Measurements from ENCODE around the gene HMGXB4.

HMGXB4 gene

DNA sequence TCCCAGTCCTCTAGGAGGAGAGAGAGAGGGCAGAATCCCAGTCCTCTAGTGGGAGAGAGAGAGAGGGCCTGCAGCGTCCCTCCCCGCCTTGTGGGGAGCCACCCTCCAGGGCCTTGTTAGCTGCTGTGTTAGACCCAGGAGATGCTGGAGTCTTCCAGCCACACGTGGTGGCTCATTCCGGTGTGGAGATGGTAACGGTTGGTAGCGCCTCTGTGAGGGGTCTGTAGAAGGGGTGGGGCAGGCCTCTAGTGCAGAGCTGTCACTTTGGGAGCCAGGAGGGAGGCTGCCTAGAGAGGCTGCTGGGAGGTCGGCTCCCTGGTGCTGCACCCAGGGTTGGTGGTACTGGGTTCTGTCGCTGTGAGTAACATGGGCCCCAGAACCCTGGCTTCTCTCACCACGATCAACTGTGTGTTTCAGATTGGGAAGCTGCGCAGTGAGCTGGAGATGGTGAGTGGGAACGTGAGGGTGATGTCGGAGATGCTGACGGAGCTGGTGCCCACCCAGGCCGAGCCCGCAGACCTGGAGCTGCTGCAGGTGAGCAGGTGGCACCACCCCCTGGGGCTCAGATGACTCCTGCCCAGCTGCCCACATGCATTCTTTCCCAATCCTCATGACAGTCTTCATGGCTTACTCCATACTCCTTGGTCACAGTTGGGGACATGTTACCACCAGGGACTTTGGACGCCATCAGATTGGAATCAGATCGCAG is 69.7 kb downstream of the HMGXB4 start:
- no peak for DNase-seq (ENCODE audit: low spot score)

- no peak for DNase-seq (ENCODE audit: low spot score)
Observed at GRCh38 chr22:35327690-35328471, 70.6 kb downstream of the HMGXB4 start.

GRCh38 chr22:35328472-35328885 is 71.2 kb downstream of the HMGXB4 start:
- no peak for DNase-seq (ENCODE audit: low spot score)

DNA sequence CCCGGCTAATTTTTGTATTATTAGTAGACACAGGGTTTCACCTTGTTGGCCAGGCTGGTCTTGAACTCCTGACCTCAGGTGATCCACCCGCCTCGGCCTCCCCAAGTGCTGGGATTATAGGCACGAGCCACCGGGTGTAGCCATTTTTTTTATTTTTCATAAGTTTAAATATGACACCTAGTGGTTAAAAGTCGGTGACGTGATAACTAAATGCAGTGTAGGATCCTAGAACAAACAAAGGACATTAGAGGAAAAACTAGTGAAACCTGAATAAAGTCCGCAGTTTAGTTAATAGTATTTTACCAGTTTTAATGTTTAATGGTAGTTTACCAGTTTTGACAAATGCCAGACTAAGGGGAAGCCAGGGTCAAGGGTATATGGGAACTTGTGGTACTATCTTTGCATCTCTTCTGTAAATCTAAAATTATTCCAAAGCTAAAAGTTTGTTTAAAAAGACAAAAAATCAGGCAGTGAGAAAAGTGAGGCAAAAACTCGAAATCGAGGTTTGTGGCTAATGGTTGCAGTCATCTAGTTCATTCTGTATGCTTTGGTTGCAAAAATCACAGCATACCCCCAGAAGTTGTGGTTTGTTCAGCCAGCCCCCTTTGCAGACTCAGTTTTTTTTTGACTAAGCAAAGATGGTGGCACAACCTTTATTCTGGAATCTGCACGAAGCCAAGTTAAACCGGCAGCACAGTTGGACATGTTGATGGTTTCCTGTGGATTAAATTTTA is 72.0 kb downstream of the HMGXB4 start:
- no peak for DNase-seq (ENCODE audit: low spot score)

DNA sequence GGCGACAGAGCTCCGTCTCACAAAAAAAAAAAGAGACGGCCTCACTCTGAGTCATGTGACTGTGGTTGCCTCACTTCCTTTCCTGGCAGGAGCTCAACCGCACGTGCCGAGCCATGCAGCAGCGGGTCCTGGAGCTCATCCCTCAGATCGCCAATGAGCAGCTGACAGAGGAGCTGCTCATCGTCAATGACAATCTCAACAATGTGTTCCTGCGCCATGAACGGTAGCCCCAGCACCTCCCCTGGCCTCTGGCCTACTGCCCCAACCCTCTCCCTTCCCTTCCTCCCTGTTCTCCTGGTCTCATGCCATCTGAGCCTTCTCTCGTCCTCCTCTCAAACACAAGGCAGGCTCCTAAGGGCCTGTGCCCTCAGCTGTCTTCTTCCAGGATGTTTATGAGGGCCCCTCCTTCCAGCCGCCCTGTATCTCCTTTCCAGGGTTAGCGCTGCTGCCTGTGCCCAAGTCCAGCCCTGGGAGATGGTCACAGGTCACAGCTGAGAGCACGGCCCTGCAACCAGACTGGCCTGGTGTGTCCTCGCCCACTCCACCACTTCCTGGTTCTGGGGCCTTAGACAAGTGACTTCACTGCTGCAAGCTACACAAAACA is 73.1 kb downstream of the HMGXB4 start:
- no peak for DNase-seq (ENCODE audit: low spot score)

GRCh38 chr22:35332278-35332677 is 75.0 kb downstream of the HMGXB4 start:
- DNase-seq (ENCODE audit: low spot score), result no peak

- no peak for DNase-seq (ENCODE audit: low spot score)
Observed at GRCh38 chr22:35333220-35333619, 75.9 kb downstream of the HMGXB4 start.

- no peak for DNase-seq (ENCODE audit: low spot score)
Observed at GRCh38 chr22:35334004-35334403, 76.7 kb downstream of the HMGXB4 start.

DNA sequence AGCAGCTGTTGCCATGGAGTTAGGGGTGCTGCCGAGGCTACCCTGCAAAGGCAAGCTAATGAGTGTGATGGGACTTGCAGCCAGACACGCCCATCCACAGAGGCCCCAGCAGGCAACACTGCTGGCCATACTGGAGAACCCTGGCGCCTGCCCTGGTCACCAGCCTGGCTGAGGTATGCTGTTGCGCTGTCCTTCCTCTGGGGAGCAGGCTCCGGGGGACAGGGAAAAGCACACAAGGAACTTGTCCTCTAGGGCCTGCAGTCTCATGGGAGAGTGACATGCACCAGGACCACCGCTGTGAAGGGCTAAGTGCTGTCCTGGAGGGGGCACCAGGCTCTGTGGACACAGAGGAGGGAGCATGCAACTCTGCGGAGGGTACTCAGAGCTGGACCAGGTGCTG is 78.2 kb downstream of the HMGXB4 start:
- DNase-seq (ENCODE audit: low spot score), result no peak

- no peak for DNase-seq (ENCODE audit: low spot score)
Observed at GRCh38 chr22:35335936-35336781, 78.9 kb downstream of the HMGXB4 start.

GRCh38 chr22:35337932-35338331 is 80.6 kb downstream of the HMGXB4 start:
- DNase-seq (ENCODE audit: low spot score), result no peak

DNA sequence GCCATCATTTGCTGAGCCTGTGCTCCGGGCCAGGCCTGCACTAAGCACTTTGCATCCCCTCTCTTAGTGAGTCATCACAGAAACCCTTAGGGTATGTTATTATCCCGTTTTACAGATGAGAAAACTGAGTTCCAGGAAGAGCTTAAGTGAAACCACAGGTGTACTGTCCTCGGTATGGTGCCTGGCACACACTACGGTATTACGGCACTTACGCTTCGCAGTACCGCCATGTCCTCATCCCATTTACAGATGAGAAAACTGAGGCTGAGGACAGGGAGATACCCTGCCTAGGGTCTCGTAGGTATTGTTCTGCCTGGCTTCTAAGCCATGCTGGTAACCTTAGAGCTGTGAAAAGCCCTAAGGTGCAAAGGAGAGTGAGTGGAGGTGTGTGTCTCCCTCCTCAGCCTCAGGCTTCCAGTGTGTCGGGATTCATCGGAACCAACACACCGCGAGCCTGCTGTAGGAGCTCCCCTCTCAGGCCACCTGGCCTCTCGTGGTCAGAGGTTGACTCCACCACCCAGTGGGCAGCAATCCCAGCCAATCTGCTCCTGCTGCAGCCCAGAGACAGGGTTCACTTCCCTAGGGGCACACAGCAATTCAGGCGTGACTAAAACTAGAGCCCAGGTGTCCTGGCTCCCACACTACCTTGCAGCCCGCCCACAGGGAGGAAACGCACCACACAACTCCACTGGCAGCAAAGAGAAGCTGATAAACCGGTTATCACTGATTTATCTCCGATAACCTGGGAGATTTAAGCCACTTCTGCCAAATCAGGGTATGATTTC is 84.0 kb downstream of the HMGXB4 start:
- no peak for DNase-seq (ENCODE audit: low spot score)

DNA sequence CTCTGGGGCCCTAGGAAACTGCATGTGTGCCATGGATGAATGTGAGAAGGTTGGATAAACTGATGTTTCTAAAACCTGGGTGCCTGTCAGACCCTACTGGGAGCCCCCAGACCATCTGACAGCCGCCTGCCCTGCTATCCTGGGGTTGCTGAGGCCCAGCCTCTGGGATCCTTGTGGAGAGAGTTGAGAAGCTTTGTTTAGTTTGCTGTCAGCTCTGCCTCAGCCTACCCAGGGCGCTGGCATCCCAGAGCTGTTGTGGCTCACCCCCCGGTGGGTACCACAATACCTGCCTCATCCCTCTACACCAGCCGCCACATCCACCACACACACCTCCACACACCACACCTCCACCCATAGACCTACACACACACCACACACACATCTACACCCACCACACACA is 85.1 kb downstream of the HMGXB4 start:
- DNase-seq (ENCODE audit: low spot score), result no peak

DNA sequence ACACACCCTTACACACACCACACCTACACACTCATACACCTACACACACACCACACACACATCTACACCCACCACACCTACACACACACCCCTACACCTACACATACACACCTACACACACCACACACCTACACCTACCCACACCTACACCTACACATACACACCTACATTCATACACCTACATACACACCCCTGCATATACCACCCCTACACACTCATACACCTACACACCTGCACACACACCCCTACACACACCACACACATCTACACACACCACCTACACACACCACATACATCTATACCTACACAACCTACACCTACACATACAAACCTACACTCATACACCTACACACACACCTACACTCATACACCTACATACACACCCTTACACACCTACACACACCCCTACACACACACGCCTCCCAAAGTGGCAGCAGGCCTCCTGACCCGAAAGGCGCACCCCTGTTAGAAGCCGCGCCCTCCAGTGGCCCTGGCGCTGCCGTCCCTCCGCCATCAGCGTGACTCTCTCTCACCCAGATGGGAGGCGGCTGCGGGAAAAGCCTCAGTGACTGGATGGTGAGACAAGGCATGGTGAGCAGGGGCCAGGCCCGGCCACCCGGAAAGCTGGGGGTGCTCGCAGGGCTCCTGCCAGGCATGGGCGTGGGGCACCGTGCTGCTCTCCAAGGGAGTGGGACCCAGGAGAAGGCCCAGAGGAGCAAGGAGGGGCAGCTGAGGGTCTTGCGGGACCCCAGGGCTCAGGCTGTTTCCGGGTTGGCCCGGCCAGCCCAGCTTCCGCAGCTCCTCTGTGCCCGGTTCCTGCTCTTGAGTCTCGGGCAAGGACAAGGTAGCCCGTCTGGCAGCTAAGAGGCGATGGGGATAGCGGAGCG is 86.6 kb downstream of the HMGXB4 start:
- no peak for DNase-seq (ENCODE audit: low spot score)

DNA sequence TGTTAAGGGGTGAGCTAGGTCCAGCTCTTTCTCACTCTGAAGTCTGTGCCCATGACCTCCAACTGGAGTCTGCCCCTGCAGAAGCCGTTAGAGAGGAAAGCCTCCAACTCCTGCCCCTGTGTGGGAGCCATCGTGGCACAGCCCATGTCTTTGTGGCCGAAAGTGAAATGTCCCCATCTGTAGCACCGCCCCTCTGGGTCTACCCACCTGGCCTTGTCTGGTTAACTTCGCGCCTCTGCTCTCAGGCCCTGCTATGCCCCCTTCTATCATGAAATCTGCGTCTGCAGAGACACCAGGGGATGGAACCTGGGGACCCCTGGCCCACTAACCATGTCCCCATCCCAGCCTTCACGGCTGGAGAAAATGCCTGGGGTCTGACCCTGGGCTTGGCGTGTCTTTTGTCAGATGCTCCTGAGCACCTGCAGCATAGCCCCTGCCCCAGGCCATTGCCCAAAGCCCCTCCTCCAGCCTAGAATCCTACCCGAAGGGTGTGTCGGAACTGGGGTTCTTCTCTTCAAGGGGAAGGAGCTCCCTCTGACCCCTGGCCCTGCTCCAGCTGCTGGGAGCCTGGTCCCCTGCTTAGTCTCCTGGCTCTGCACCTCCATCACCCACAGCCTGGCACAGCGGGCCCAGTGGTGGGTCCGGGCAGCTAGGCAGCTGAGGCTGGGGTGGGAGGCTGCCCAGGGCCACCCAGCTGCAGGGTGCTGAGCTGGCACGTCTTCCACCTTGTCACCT is 87.8 kb downstream of the HMGXB4 start:
- DNase-seq (ENCODE audit: low spot score), result no peak

Data from COLO829 (cell line).